PFSK-1 (cell line): ENCODE results near the gene ATP10A.

Source experiments
- POLR2AphosphoS5 ChIP-seq: IDR thresholded peaks from 2 replicates; pipeline ENCODE4 v1.6.1; 2012; ENCODE audit warnings: low read depth, mild to moderate bottlenecking, control low read depth, low read length, moderate library complexity
- REST ChIP-seq, 2 experiments: IDR thresholded peaks; 2 replicates each; pipeline versions ENCODE4 v1.6.1 to v1.8.0; 2011 to 2012; ENCODE audit warnings: low read depth in 2 of 2, low read length in 2 of 2, control low read depth in 1 of 2, inconsistent platforms in 1 of 2, mild to moderate bottlenecking in 1 of 2, moderate library complexity in 1 of 2; ENCODE audit not compliant: insufficient read depth in 1 of 2
- TAF1 ChIP-seq: IDR thresholded peaks from 2 replicates; pipeline ENCODE4 v1.6.1; 2012; ENCODE audit warnings: low read length, control low read depth, borderline replicate concordance; ENCODE audit not compliant: insufficient read depth

GRCh38 chr15:25839638-25840156 lies 23.4 kb downstream of the ATP10A start:
- TF ChIP-seq TAF1 (no peak), POLR2AphosphoS5 (no peak), REST (IDR thresholded peaks at IDR 0.05; ENCODE audit: insufficient read depth in 1 of 2, low read depth in 2 of 2, low read length in 2 of 2) (no peak)
